Stimulated activated CD4-positive, alpha-beta T cell treated with anti-CD3 and anti-CD28 coated beads, Interleukin-15, amount 100 ng/mL, for 48 hours (primary cell): Measurements from ENCODE around the gene SNAI3.

Experiments used
- DNase-seq, 2 donors: peaks; one replicate each; pipeline ENCODE4 v3.0.0-alpha.2; 2020; ENCODE audit warnings: low read depth in 2 of 2

SNAI3 gene

GRCh38 chr16:88691924-88692560 lies 5.7 kb upstream of the SNAI3 start:
- no peak for DNase-seq

GRCh38 chr16:88691129-88691813 lies 5.0 kb upstream of the SNAI3 start:
- no peak for DNase-seq

- no peak for DNase-seq
These were observed 4.2 kb upstream of the SNAI3 start for GRCh38 chr16:88690341-88691128.

- no peak for DNase-seq
These were observed 1.9 kb upstream of the SNAI3 start for GRCh38 chr16:88688013-88688778.

- DNase-seq, result no peak
These were observed 1.3 kb upstream of the SNAI3 start for GRCh38 chr16:88687676-88688012.

GRCh38 chr16:88687254-88687576 lies 908 bp upstream of the SNAI3 start:
- no peak for DNase-seq

- DNase-seq, result no peak
These were observed 257 bp downstream of the SNAI3 start for GRCh38 chr16:88686062-88686438.

- DNase-seq, result peak in 1 of 2 donors; percentile 59
These were observed 898 bp downstream of the SNAI3 start for GRCh38 chr16:88685156-88686061.

GRCh38 chr16:88684569-88685155 lies 1.6 kb downstream of the SNAI3 start:
- no peak for DNase-seq

- peak; percentile 72 to 80 for DNase-seq
These were observed 4.4 kb downstream of the SNAI3 start for GRCh38 chr16:88681709-88682451.

GRCh38 chr16:88681084-88681680 lies 5.1 kb downstream of the SNAI3 start:
- no peak for DNase-seq

GRCh38 chr16:88680554-88681083 lies 5.7 kb downstream of the SNAI3 start:
- DNase-seq, result no peak

GRCh38 chr16:88678224-88678979 lies 7.9 kb downstream of the SNAI3 start:
- no peak for DNase-seq

GRCh38 chr16:88677721-88678120 lies 8.6 kb downstream of the SNAI3 start:
- DNase-seq, result no peak

GRCh38 chr16:88676502-88677242 lies 9.6 kb downstream of the SNAI3 start:
- DNase-seq, result no peak

- DNase-seq, result no peak
These were observed 12.5 kb downstream of the SNAI3 start for GRCh38 chr16:88673716-88674379.

- no peak for DNase-seq
These were observed 13.5 kb downstream of the SNAI3 start for GRCh38 chr16:88672776-88673175.

GRCh38 chr16:88671806-88672205 lies 14.5 kb downstream of the SNAI3 start:
- DNase-seq, result no peak
